C4-2B (cell line): ENCODE results near the gene PDLIM1.

Experiments
- ZFX ChIP-seq: fragments of 450-650 bp; IDR thresholded peaks from 2 replicates; pipeline ENCODE4 v1.6.1; 2017
- TF ChIP-seq, protein P1 (sequence below): fragments of 450-650 bp; conservative IDR thresholded peaks from 2 replicates; pipeline ENCODE4 v1.5.1; 2017; ENCODE audit warnings: mild to moderate bottlenecking

GRCh38 chr10:95286707-95287106 lies 4.1 kb downstream of the PDLIM1 start:
- TF ChIP-seq, protein P1, sequence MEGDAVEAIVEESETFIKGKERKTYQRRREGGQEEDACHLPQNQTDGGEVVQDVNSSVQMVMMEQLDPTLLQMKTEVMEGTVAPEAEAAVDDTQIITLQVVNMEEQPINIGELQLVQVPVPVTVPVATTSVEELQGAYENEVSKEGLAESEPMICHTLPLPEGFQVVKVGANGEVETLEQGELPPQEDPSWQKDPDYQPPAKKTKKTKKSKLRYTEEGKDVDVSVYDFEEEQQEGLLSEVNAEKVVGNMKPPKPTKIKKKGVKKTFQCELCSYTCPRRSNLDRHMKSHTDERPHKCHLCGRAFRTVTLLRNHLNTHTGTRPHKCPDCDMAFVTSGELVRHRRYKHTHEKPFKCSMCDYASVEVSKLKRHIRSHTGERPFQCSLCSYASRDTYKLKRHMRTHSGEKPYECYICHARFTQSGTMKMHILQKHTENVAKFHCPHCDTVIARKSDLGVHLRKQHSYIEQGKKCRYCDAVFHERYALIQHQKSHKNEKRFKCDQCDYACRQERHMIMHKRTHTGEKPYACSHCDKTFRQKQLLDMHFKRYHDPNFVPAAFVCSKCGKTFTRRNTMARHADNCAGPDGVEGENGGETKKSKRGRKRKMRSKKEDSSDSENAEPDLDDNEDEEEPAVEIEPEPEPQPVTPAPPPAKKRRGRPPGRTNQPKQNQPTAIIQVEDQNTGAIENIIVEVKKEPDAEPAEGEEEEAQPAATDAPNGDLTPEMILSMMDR: no peak
- TF ChIP-seq ZFX: no peak
